ENCODE measurements around the gene LTB4R2.

The LTB4R2 gene

GRCh38 chr14:24269368-24269767 lies 40.6 kb upstream of the LTB4R2 start:
- H3K9ac ChIP-seq (ENCODE audit: low read length), result no peak overlapping the region
- peaks cover 21% of the 10 kb centered on the region for H3K4me1 ChIP-seq (ENCODE audit: control insufficient read depth, insufficient read depth, low read length)
- H3K27me3 ChIP-seq (replicated peaks; ENCODE audit: control insufficient read depth, insufficient read depth, low read length), result no peaks in the 10 kb centered on the region
- no peak overlapping the region for H3K4me3 ChIP-seq (ENCODE audit: low read length)
- H3K9me3 ChIP-seq (ENCODE audit: control insufficient read depth, low read length), result no peaks in the 10 kb centered on the region
- H3K36me3 ChIP-seq (ENCODE audit: control insufficient read depth, insufficient read depth, low read length, severe bottlenecking), result peaks cover 44% of the 10 kb centered on the region
- no peak for DNase-seq (ENCODE audit: low read depth)

DNA sequence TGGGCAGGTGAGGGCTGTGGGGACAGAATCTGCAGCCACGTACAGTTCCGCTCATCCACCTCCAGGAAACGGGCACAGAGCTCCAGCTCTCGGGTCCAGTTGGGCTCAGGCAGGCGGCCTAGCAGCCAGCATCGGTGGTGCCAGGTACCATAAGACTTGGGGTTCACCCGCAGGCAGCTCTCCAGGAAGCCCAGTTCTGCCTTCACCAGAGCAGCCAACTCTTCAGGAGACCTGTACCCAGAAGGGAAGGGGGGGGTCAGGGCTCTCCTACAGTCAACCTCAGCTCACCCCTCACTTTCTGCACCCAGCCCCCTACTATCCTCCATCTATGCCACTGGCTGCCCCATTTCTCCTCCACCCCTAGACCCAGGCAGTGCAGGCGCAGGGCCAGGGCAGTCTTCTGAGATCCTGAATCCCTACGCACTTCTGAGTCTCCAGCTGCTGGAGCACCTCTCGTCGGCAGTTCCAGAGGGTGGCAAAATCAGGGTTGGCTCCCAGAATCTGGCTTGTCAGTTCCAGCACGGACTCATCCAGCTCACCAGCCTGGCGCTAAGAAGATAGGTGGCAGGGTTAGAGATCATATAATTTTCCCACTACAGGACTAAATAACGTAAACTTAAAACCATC lies 39.9 kb upstream of the LTB4R2 start:
- no peak overlapping the region for H3K9ac ChIP-seq (ENCODE audit: low read length)
- H3K9me3 ChIP-seq (ENCODE audit: control insufficient read depth, low read length), result no peaks in the 10 kb centered on the region
- H3K4me1 ChIP-seq (ENCODE audit: control insufficient read depth, insufficient read depth, low read length), result peaks cover 22% of the 10 kb centered on the region
- no peaks in the 10 kb centered on the region for H3K27me3 ChIP-seq (replicated peaks; ENCODE audit: control insufficient read depth, insufficient read depth, low read length)
- no peak overlapping the region for H3K4me3 ChIP-seq (ENCODE audit: low read length)
- peaks cover 44% of the 10 kb centered on the region for H3K36me3 ChIP-seq (ENCODE audit: control insufficient read depth, insufficient read depth, low read length, severe bottlenecking)
- no peak for DNase-seq (ENCODE audit: low read depth)

GRCh38 chr14:24270537-24271133 lies 39.3 kb upstream of the LTB4R2 start:
- Histone ChIP-seq H3K4me3 (ENCODE audit: low read length) (peak overlapping the region; percentile 97), H3K9me3 (ENCODE audit: control insufficient read depth, low read length) (no peaks in the 10 kb centered on the region), H3K36me3 (ENCODE audit: control insufficient read depth, insufficient read depth, low read length, severe bottlenecking) (peaks cover 38% of the 10 kb centered on the region), H3K4me1 (ENCODE audit: control insufficient read depth, insufficient read depth, low read length) (peaks cover 22% of the 10 kb centered on the region), H3K27me3 (replicated peaks; ENCODE audit: control insufficient read depth, insufficient read depth, low read length) (no peaks in the 10 kb centered on the region), H3K9ac (ENCODE audit: low read length) (peak overlapping the region; percentile 99)
- DNase-seq (ENCODE audit: low read depth), result no peak

- no peaks in the 10 kb centered on the region for H3K9me3 ChIP-seq (ENCODE audit: control insufficient read depth, low read length)
- H3K9ac ChIP-seq (ENCODE audit: low read length), result peak within 1 kb of the TSS; percentile 99
- H3K36me3 ChIP-seq (ENCODE audit: control insufficient read depth, insufficient read depth, low read length, severe bottlenecking), result peaks cover 33% of the 10 kb centered on the region
- H3K27me3 ChIP-seq (replicated peaks; ENCODE audit: control insufficient read depth, insufficient read depth, low read length), result no peaks in the 10 kb centered on the region
- DNase-seq (ENCODE audit: low read depth), result peak; percentile 95
- H3K4me1 ChIP-seq (ENCODE audit: control insufficient read depth, insufficient read depth, low read length), result peaks cover 22% of the 10 kb centered on the region
- H3K4me3 ChIP-seq (ENCODE audit: low read length), result peak within 1 kb of the TSS; percentile 97
Observed at GRCh38 chr14:24271134-24271833, 38.7 kb upstream of the LTB4R2 start, which contains the start of gene RABGGTA. TSS of gene RABGGTA (minus strand) at chr14:24271597. CDS start at chr14:24271115, 482 bp downstream.

DNA sequence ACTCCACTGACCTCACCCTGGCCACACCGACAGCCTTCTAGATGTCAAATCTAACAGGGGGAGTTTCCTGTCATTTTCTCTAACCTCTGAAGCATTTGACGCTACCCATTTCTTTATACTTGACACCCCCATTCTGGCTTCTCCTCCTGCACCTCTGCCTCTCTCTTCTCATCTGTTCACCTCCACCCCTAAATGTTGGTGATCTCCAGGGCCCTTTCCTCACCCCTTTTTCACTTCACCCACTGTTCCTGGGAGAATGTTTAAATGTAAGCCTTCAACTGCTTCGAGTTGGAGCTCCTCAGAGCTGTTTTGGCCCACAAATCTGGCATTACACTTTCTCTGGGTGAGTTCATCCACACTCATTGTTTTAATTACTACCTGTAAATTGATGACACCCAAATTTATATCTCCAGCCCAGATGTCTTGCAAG lies 38.1 kb upstream of the LTB4R2 start:
- Histone ChIP-seq H3K27me3 (replicated peaks; ENCODE audit: control insufficient read depth, insufficient read depth, low read length) (no peaks in the 10 kb centered on the region), H3K36me3 (ENCODE audit: control insufficient read depth, insufficient read depth, low read length, severe bottlenecking) (peaks cover 27% of the 10 kb centered on the region), H3K4me1 (ENCODE audit: control insufficient read depth, insufficient read depth, low read length) (peaks cover 22% of the 10 kb centered on the region), H3K9me3 (ENCODE audit: control insufficient read depth, low read length) (no peaks in the 10 kb centered on the region), H3K4me3 (ENCODE audit: low read length) (peak overlapping the region; percentile 97), H3K9ac (ENCODE audit: low read length) (peak overlapping the region; percentile 99)
- no peak for DNase-seq (ENCODE audit: low read depth)

GRCh38 chr14:24272467-24272866 lies 37.5 kb upstream of the LTB4R2 start:
- Histone ChIP-seq H3K9me3 (ENCODE audit: control insufficient read depth, low read length) (no peaks in the 10 kb centered on the region), H3K27me3 (replicated peaks; ENCODE audit: control insufficient read depth, insufficient read depth, low read length) (no peaks in the 10 kb centered on the region), H3K36me3 (ENCODE audit: control insufficient read depth, insufficient read depth, low read length, severe bottlenecking) (peaks cover 21% of the 10 kb centered on the region), H3K4me3 (ENCODE audit: low read length) (no peak overlapping the region), H3K4me1 (ENCODE audit: control insufficient read depth, insufficient read depth, low read length) (peaks cover 28% of the 10 kb centered on the region), H3K9ac (ENCODE audit: low read length) (no peak overlapping the region)
- no peak for DNase-seq (ENCODE audit: low read depth)

GRCh38 chr14:24273422-24273998 lies 36.4 kb upstream of the LTB4R2 start:
- Histone ChIP-seq H3K4me1 (ENCODE audit: control insufficient read depth, insufficient read depth, low read length) (peaks cover 36% of the 10 kb centered on the region), H3K27me3 (replicated peaks; ENCODE audit: control insufficient read depth, insufficient read depth, low read length) (no peaks in the 10 kb centered on the region), H3K9ac (ENCODE audit: low read length) (no peak overlapping the region), H3K36me3 (ENCODE audit: control insufficient read depth, insufficient read depth, low read length, severe bottlenecking) (peaks cover 12% of the 10 kb centered on the region), H3K4me3 (ENCODE audit: low read length) (no peak overlapping the region), H3K9me3 (ENCODE audit: control insufficient read depth, low read length) (no peaks in the 10 kb centered on the region)
- no peak for DNase-seq (ENCODE audit: low read depth)

- H3K36me3 ChIP-seq (ENCODE audit: control insufficient read depth, insufficient read depth, low read length, severe bottlenecking), result peaks cover 7% of the 10 kb centered on the region
- H3K9ac ChIP-seq (ENCODE audit: low read length), result no peak overlapping the region
- no peak overlapping the region for H3K4me3 ChIP-seq (ENCODE audit: low read length)
- no peak for DNase-seq (ENCODE audit: low read depth)
- peaks cover 40% of the 10 kb centered on the region for H3K4me1 ChIP-seq (ENCODE audit: control insufficient read depth, insufficient read depth, low read length)
- no peaks in the 10 kb centered on the region for H3K9me3 ChIP-seq (ENCODE audit: control insufficient read depth, low read length)
- H3K27me3 ChIP-seq (replicated peaks; ENCODE audit: control insufficient read depth, insufficient read depth, low read length), result no peaks in the 10 kb centered on the region
Observed at GRCh38 chr14:24274101-24274543, 35.8 kb upstream of the LTB4R2 start.

DNA sequence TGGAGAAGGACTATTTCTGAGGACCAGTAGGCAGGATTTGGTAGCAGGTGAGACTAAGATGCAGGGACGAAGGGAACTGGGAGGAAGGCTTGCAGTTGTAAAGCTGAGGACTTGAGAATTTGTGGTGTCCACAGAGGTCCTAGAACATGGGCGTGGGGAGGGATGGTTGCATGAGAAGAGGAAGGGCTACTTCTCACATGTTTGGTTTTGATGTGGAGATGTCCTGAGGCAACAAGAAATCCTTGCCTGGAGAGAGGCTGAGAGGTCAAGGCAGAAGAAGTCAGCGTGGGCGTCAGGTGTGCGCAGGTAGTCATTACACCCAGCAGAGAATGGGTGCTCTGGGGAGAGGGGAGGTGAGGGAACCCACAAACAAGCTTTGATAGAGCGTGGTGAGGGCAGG lies 32.9 kb upstream of the LTB4R2 start:
- Histone ChIP-seq H3K9ac (ENCODE audit: low read length) (peak overlapping the region; percentile 39), H3K4me1 (ENCODE audit: control insufficient read depth, insufficient read depth, low read length) (peaks cover 50% of the 10 kb centered on the region), H3K36me3 (ENCODE audit: control insufficient read depth, insufficient read depth, low read length, severe bottlenecking) (no peaks in the 10 kb centered on the region), H3K4me3 (ENCODE audit: low read length) (no peak overlapping the region), H3K9me3 (ENCODE audit: control insufficient read depth, low read length) (no peaks in the 10 kb centered on the region), H3K27me3 (replicated peaks; ENCODE audit: control insufficient read depth, insufficient read depth, low read length) (no peaks in the 10 kb centered on the region)
- no peak for DNase-seq (ENCODE audit: low read depth)

GRCh38 chr14:24277606-24278321 lies 32.2 kb upstream of the LTB4R2 start:
- no peaks in the 10 kb centered on the region for H3K36me3 ChIP-seq (ENCODE audit: control insufficient read depth, insufficient read depth, low read length, severe bottlenecking)
- no peaks in the 10 kb centered on the region for H3K27me3 ChIP-seq (replicated peaks; ENCODE audit: control insufficient read depth, insufficient read depth, low read length)
- peak overlapping the region; percentile 39 for H3K9ac ChIP-seq (ENCODE audit: low read length)
- no peak for DNase-seq (ENCODE audit: low read depth)
- no peaks in the 10 kb centered on the region for H3K9me3 ChIP-seq (ENCODE audit: control insufficient read depth, low read length)
- no peak overlapping the region for H3K4me3 ChIP-seq (ENCODE audit: low read length)
- H3K4me1 ChIP-seq (ENCODE audit: control insufficient read depth, insufficient read depth, low read length), result peaks cover 50% of the 10 kb centered on the region

GRCh38 chr14:24278424-24278823 lies 31.5 kb upstream of the LTB4R2 start:
- no peaks in the 10 kb centered on the region for H3K9me3 ChIP-seq (ENCODE audit: control insufficient read depth, low read length)
- H3K27me3 ChIP-seq (replicated peaks; ENCODE audit: control insufficient read depth, insufficient read depth, low read length), result no peaks in the 10 kb centered on the region
- no peaks in the 10 kb centered on the region for H3K36me3 ChIP-seq (ENCODE audit: control insufficient read depth, insufficient read depth, low read length, severe bottlenecking)
- no peak overlapping the region for H3K9ac ChIP-seq (ENCODE audit: low read length)
- peaks cover 48% of the 10 kb centered on the region for H3K4me1 ChIP-seq (ENCODE audit: control insufficient read depth, insufficient read depth, low read length)
- H3K4me3 ChIP-seq (ENCODE audit: low read length), result no peak overlapping the region
- no peak for DNase-seq (ENCODE audit: low read depth)

All from adipocyte (in vitro differentiated cells).